Ishikawa (cell line): ENCODE measurements around the gene SELENOI.

Source experiments
- EP300 ChIP-seq: IDR thresholded peaks from 2 replicates; pipeline ENCODE4 v1.6.1; 2012; ENCODE audit warnings: borderline replicate concordance
- YY1 ChIP-seq: IDR thresholded peaks from 2 replicates; pipeline ENCODE4 v1.6.1; 2012; ENCODE audit warnings: low read depth
- TF ChIP-seq, protein P1 (sequence below): IDR thresholded peaks from 2 replicates; pipeline ENCODE4 v1.6.1; 2012

DNA sequence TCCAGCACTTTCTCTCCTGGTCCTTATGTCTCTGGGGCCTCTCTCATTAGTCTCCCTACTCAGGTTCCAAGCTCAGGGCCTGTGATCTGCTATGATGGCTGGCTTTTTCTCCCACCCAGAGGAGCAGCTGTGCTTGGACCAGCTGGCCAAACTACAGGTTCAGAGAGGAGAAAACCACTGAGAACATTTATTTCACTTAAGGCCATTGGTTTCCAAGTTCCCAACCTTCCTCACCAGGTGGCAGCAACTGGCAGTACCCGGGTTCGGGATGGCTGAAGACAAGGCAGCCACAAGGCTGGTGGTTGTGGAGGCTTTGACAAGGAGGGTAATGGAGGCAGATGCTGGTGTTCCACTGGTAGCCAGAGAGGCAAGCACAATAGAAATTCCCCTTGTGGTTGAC lies 29.9 kb upstream of the SELENOI start:
- TF ChIP-seq, protein P1, sequence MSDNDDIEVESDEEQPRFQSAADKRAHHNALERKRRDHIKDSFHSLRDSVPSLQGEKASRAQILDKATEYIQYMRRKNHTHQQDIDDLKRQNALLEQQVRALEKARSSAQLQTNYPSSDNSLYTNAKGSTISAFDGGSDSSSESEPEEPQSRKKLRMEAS, result no peak
- no peak for TF ChIP-seq EP300
- no peak for TF ChIP-seq YY1
